ENCODE measurements around the gene PHLPP1. TPM values are rescaled to one million over a fixed set of nuclear protein-coding genes. Genes with fewer than 3 reads are reported as not detected.
A peak's percentile ranks its signal among the peaks of the same experiment; 100 is the strongest.

Gene PHLPP1
- total and polyA plus RNA-seq, 2 experiments from 2014 or later: 15.7 to 73.6 TPM

GRCh38 chr18:62751977-62752376, 36.6 kb downstream of the PHLPP1 start (continued):
- TF ChIP-seq ZNF462 (CRISPR knock-in tag; IDR thresholded peaks at IDR 0.05): no peak

- Mint-ChIP-seq H3K9me3 (peaks cover 2% of the 10 kb centered on the region; the same call in 1 of the 3 replicates), H3K4me1 (peaks cover 92% of the 10 kb centered on the region), H3K4me3 (no peak overlapping the region), H3K36me3 (ENCODE audit: low read depth) (peaks cover 28% of the 10 kb centered on the region), H3K27ac (no peak overlapping the region), H3K27me3 (ENCODE audit: insufficient read depth, low read depth, poor library complexity) (peaks cover 8% of the 10 kb centered on the region)
- Histone ChIP-seq H3K4me3 (no peak overlapping the region), H3K4me1 (ENCODE audit: insufficient read depth) (peaks cover 80% of the 10 kb centered on the region), H3K36me3 (ENCODE audit: insufficient read depth) (no peaks in the 10 kb centered on the region), H3K79me2 (replicated peaks; ENCODE audit: insufficient read depth) (peaks cover 88% of the 10 kb centered on the region), H3F3A (replicated peaks; ENCODE audit: low read depth) (no peaks in the 10 kb centered on the region; the same call in 1 of the 2 replicates), H3K27ac (ENCODE audit: low read depth) (0 out of 2 replicates have a peak overlapping the region, but pooled peaks have one; percentile 13), H3K4me2 (peak overlapping the region; percentile 44; the same call in 1 of the 2 replicates), H2AFZ (no peak overlapping the region), H4K20me1 (replicated peaks; ENCODE audit: insufficient read depth) (no peaks in the 10 kb centered on the region), H3K9me2 (ENCODE audit: insufficient read depth) (peaks cover 2% of the 10 kb centered on the region; the same call in 1 of the 2 replicates), H3K27me3 (ENCODE audit: insufficient read depth) (no peaks in the 10 kb centered on the region)
- TF ChIP-seq STAT1 (IDR thresholded peaks at IDR 0.05; ENCODE audit: unreplicated experiment) (no peak), ZNF114 (CRISPR knock-in tag; IDR thresholded peaks at IDR 0.05) (no peak), EZH2phosphoT487 (IDR thresholded peaks at IDR 0.05; ENCODE audit: unreplicated experiment) (no peak), NANOG (IDR thresholded peaks at IDR 0.05; ENCODE audit: borderline replicate concordance) (no peak), POLR2AphosphoS5 (IDR thresholded peaks at IDR 0.05; ENCODE audit: low read depth) (no peak), ETS1 (IDR thresholded peaks at IDR 0.05) (no peak), CTCF (conservative IDR thresholded peaks at IDR 0.05; ENCODE audit: low read depth in 2 of 2) (no peak), REST (IDR thresholded peaks at IDR 0.05; ENCODE audit: unreplicated experiment) (no peak), JUNB (IDR thresholded peaks at IDR 0.05; ENCODE audit: unreplicated experiment) (no peak), ZNF331 (CRISPR knock-in tag; IDR thresholded peaks at IDR 0.05; ENCODE audit: low read depth) (no peak), CREB1 (CRISPR knock-in tag; IDR thresholded peaks at IDR 0.05; ENCODE audit: low read depth) (no peak), EZH2 (IDR thresholded peaks at IDR 0.05; ENCODE audit: low read depth, unreplicated experiment) (no peak)
- DNase-seq (ENCODE audit: low spot score) (no peak), ATAC-seq (no peak)
Observed at GRCh38 chr18:62754026-62754425, 38.7 kb downstream of the PHLPP1 start.
